HFFc6 (cell line): ENCODE results near the gene GPER1. TPM values are rescaled to one million over a fixed set of nuclear protein-coding genes. Genes with fewer than 3 reads are reported as not detected.
A peak's percentile ranks its signal among the peaks of the same experiment; 100 is the strongest.

Experiments used
- DNase-seq: peaks from one replicate; pipeline ENCODE4 v3.0.0-alpha.2; 2018
- H3K27ac Mint-ChIP-seq: 2 replicates; pipeline ENCODE4 v1.8.0; 2020; ENCODE audit warnings: mild to moderate bottlenecking, mixed read lengths
- H3K27me3 Mint-ChIP-seq: 2 replicates; pipeline ENCODE4 v1.8.0; 2021; ENCODE audit warnings: mild to moderate bottlenecking, moderate library complexity, mixed read lengths; ENCODE audit not compliant: insufficient read depth
- H3K36me3 Mint-ChIP-seq: 2 replicates; pipeline ENCODE4 v1.8.0; 2021; ENCODE audit warnings: low read depth, mixed read lengths
- H3K4me1 Mint-ChIP-seq: 2 replicates; pipeline ENCODE4 v1.8.0; 2020; ENCODE audit warnings: low read depth, mixed read lengths
- H3K4me3 Mint-ChIP-seq: 2 replicates; pipeline ENCODE4 v1.8.0; 2020; ENCODE audit warnings: mild to moderate bottlenecking, moderate library complexity, mixed read lengths
- H3K9me3 Mint-ChIP-seq: 2 replicates; pipeline ENCODE4 v1.8.0; 2020; ENCODE audit warnings: mild to moderate bottlenecking, mixed read lengths
- total RNA-seq, 6 experiments: library from RNA; stranded (reverse); fragmentation: NEBNext Ultra II Directional; extraction: Animal tissue kit (Norgen Biotek cat#: 25700); gene quantifications; 2 replicates in 1 of 6; 3 replicates in 5 of 6; pipeline ENCODE4 v1.2.3, GENCODE V29; 2021
- TF ChIP-seq, protein P1 (sequence below): fragments of 200-600 bp; sonication (generic); IDR thresholded peaks from 2 replicates; pipeline ENCODE4 v1.5.0; 2021; ENCODE audit warnings: antibody characterized with exemption, mild to moderate bottlenecking

The GPER1 gene
- total RNA-seq, 6 experiments from 2014 or later: 4.6 to 7.1 (median 5.3) TPM

DNA sequence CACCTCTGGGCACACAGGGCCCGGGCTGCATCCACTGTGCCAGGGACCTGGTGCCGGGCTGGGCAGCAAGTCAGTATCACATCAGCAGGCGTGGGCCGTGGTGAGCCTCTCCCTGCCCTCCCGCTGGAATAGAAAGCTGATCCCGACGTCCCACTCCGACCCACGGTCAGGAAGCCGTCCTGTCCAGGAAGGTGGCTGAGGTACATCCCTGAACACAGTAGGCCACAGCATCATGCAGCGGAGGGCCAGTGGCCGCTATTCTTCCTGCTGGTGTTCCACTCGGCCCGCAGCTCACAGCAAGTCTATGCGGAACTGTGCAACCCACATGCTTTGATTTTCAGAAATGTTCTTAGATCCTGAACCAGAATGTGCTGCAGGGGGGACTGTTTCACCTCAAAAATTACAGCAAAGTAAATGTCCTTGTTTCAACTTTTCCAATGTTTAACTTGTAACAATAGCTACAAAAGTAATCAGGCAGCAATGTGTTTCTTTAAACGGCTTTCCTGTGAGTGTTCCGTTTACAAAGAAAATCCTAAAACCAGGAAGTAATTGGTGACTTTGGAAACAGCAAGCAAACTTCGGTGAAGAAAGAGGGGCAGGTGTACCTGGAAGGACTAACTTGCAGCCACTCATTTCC is 44.2 kb upstream of the GPER1 start:
- no peaks in the 10 kb centered on the region for H3K36me3 Mint-ChIP-seq
- peaks cover 27% of the 10 kb centered on the region for H3K4me1 Mint-ChIP-seq
- TF ChIP-seq, protein P1, sequence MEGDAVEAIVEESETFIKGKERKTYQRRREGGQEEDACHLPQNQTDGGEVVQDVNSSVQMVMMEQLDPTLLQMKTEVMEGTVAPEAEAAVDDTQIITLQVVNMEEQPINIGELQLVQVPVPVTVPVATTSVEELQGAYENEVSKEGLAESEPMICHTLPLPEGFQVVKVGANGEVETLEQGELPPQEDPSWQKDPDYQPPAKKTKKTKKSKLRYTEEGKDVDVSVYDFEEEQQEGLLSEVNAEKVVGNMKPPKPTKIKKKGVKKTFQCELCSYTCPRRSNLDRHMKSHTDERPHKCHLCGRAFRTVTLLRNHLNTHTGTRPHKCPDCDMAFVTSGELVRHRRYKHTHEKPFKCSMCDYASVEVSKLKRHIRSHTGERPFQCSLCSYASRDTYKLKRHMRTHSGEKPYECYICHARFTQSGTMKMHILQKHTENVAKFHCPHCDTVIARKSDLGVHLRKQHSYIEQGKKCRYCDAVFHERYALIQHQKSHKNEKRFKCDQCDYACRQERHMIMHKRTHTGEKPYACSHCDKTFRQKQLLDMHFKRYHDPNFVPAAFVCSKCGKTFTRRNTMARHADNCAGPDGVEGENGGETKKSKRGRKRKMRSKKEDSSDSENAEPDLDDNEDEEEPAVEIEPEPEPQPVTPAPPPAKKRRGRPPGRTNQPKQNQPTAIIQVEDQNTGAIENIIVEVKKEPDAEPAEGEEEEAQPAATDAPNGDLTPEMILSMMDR: no peak
- H3K27me3 Mint-ChIP-seq: peaks cover 2% of the 10 kb centered on the region
- no peaks in the 10 kb centered on the region for H3K9me3 Mint-ChIP-seq
- peak overlapping the region; percentile 80 for H3K4me3 Mint-ChIP-seq
- peak overlapping the region; percentile 90 for H3K27ac Mint-ChIP-seq
- DNase-seq: no peak

DNA sequence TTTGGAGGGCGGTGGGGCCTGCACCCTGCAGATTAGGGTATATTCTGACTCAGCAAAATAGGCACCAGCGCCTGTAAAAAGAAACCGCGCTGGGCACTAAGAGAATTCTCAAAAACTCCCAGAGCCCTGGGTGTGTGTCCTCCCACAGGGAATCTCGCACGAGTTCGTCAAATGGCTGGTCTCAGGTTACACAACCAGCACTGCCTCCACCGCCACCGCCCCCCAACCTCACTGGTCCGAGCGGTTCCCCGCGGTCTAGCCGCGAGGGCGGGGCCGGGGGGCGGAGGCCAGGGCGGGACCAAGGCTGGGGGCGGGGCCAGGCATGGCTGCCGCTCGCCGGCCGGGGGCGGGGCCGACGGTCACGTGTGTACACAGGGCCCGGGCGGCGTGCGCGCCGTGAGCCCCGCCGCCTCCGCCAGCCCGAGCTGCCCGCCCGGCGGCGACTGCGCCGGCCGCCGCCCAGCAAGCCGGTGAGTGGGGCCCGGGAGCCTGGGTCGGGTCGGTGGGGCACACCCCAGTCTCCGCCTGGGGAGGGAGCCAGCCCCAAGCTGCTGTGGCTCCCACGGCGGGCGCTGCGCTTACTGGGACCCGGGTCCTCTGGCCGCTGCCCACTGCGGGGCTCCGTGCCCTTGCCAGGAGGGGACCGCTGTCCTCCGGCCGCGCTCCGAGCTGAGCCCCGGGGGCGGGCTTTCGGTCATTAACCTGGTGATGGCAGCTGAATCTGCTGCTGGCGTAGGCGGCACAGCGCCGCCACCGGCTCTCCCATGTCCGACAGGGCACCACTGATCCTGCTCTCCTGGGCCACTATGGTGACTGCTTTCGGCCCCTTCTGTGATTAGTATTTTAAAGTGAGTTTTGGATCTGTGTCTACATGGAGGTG is 43.5 kb upstream of the GPER1 start, which contains the start of gene GPR146:
GPR146 (plus strand) TSS at position 358 of the 880 bp plus-strand sequence. CDS start 12,970 bp downstream, outside the sequence.
- DNase-seq: peak; percentile 96
- Mint-ChIP-seq H3K27me3 (peaks cover 2% of the 10 kb centered on the region), H3K36me3 (no peaks in the 10 kb centered on the region), H3K9me3 (no peaks in the 10 kb centered on the region), H3K4me1 (peaks cover 27% of the 10 kb centered on the region), H3K4me3 (peak within 1 kb of the TSS; percentile 86), H3K27ac (peak within 1 kb of the TSS; percentile 90)
- TF ChIP-seq, protein P1: peak; percentile 80

DNA sequence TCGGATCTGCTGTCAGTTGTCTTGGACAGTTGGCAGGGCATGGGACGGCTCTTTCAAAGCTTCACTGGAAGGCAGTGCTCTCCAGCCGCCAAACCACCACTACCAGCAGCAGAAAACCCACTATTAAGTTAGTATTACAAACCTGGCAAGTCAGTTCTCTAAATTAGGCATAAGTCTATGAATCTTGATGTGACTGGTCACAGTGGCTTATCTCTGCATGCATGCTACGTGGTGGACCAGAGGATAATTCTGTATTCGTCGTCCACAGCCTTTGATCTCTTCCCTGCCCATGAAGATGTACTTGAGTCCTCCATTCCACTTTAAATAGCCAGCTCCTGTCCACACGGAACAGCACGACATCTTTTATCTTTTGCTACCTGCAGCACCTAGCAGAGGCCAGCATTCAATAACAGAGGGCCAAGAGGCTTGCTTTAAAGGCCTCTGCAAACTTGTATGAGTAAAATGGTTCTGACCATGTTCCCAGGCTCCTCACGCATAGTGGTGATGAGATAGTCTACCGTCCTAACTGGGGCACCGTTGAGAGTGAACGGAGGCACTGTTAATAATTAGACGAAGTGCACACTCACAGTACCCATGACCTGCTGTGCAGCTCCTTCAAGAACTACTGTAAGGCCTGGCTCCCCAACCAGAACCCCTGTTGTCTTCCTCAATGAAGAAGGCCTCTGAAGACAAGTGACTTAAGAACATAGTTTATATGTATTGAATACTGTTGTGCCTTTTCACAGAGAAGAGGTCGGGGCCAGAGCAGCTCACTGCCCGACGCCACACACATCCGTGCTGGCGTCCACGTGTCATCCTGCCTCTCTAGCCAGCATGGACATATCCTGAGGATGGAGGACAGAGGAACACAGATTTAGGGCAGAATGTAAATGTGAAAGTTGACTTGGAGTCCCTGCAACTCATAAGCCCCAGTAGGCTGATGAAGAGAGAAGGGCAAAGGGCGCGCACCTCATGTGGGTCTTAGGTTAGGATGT is 42.5 kb upstream of the GPER1 start:
- TF ChIP-seq, protein P1: peak; percentile 5; the same call in 1 of the 2 replicates
- no peak for DNase-seq
- H3K36me3 Mint-ChIP-seq: no peaks in the 10 kb centered on the region
- peak overlapping the region; percentile 17; the same call in 1 of the 2 replicates for H3K27ac Mint-ChIP-seq
- no peaks in the 10 kb centered on the region for H3K9me3 Mint-ChIP-seq
- peak overlapping the region; percentile 86 for H3K4me3 Mint-ChIP-seq
- peaks cover 2% of the 10 kb centered on the region for H3K27me3 Mint-ChIP-seq
- peaks cover 24% of the 10 kb centered on the region for H3K4me1 Mint-ChIP-seq

DNA sequence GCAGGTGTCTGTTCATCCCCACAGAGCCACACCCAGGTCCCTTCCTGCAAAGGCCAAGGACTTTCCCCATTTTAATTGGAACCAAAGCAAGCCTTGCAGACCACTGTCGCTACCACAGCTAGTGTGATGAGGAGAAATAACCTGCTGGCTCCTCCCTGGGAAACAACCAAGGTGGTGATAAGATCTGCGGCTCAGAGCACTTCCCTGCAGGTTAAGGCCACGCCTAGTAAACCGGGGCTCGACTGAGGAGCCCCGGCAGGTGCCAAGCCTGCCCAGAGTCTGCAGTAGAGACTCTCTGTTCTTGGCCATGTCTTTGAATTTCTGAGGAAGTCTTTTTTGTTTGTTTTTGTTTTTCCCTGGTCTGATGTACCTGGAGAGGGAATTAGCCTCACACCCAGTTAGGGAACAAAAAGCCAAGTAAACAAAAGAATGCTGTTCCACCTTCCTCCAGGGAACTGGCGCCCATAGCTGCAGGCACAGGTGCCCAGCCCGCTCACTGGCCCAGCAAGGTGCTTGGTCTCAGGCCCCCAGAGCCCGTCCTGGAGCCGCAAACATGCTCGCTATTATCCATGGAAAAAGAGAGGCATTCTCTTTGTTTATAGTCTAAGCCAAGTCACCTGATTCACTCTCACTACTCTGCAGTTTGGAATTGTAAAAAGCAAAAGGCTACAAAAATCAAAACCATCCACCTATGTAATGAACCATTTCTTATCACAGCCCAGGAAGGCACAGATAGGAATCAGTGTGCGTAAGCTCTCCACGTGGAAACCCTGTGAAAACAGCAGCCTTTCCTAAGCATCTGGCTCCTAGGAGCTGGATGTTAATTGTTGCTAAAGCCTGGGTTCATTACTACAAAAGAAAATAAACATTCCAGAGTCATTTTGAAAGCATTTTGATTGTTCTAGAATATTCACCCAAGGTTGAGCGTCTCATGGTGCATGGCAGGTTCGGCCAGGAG is 40.9 kb upstream of the GPER1 start:
- H3K27ac Mint-ChIP-seq: no peak overlapping the region
- peaks cover 3% of the 10 kb centered on the region for H3K27me3 Mint-ChIP-seq
- H3K4me1 Mint-ChIP-seq: peaks cover 17% of the 10 kb centered on the region
- H3K4me3 Mint-ChIP-seq: no peak overlapping the region
- TF ChIP-seq, protein P1: no peak
- H3K36me3 Mint-ChIP-seq: no peaks in the 10 kb centered on the region
- no peak for DNase-seq
- no peaks in the 10 kb centered on the region for H3K9me3 Mint-ChIP-seq
